Measurements from ENCODE around the gene PTGR2. TPM values are rescaled to one million over a fixed set of nuclear protein-coding genes. Genes with fewer than 3 reads are reported as not detected.
"Not testable (repeated sequence)": the region's sequence is repeated elsewhere in the genome, so short reads cannot be mapped to it uniquely, and the experiment has no call there.

The PTGR2 gene
- total and polyA plus RNA-seq, 8 donors: 9.9 to 17.2 (median 11.2) TPM

DNA sequence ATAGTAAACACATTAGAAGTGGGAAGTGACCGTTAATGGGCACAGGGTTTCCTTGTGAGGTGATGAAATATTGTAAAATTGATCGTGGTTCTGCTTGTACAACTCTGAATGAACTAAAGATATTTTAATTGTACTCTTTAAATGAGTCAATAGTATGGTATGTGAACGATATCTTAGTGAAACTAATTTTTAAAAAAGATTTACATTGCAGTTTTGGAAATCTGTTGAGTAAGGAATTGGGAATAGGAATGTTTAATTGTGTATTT is 36.8 kb downstream of the PTGR2 start:
- no peak for DNase-seq
- no peak overlapping the region for H3K27ac ChIP-seq
- H3K9me3 ChIP-seq: no peaks in the 10 kb centered on the region
- H3K36me3 ChIP-seq: peaks cover 0 to 10% of the 10 kb centered on the region in 2 donors
- peaks cover 16 to 35% of the 10 kb centered on the region in 2 donors for H3K4me1 ChIP-seq
- no peaks in the 10 kb centered on the region for H3K27me3 ChIP-seq
- ATAC-seq: no peak
- intact Hi-C loops (cut with DNase I): no loop called here
- peak overlapping the region in 1 of 2 donors; percentile 89 for H3K4me3 ChIP-seq
- TF ChIP-seq, protein P1, sequence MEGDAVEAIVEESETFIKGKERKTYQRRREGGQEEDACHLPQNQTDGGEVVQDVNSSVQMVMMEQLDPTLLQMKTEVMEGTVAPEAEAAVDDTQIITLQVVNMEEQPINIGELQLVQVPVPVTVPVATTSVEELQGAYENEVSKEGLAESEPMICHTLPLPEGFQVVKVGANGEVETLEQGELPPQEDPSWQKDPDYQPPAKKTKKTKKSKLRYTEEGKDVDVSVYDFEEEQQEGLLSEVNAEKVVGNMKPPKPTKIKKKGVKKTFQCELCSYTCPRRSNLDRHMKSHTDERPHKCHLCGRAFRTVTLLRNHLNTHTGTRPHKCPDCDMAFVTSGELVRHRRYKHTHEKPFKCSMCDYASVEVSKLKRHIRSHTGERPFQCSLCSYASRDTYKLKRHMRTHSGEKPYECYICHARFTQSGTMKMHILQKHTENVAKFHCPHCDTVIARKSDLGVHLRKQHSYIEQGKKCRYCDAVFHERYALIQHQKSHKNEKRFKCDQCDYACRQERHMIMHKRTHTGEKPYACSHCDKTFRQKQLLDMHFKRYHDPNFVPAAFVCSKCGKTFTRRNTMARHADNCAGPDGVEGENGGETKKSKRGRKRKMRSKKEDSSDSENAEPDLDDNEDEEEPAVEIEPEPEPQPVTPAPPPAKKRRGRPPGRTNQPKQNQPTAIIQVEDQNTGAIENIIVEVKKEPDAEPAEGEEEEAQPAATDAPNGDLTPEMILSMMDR (IDR thresholded peaks at IDR 0.05): no peak

- H3K4me3 ChIP-seq: no peak overlapping the region
- H3K4me1 ChIP-seq: peaks cover 16 to 38% of the 10 kb centered on the region in 2 donors
- H3K27ac ChIP-seq: no peak overlapping the region
- intact Hi-C loops (cut with DNase I): no loop called here
- ATAC-seq (no peak), DNase-seq (no peak)
- peaks cover 0 to 16% of the 10 kb centered on the region in 2 donors for H3K36me3 ChIP-seq
- no peaks in the 10 kb centered on the region for H3K27me3 ChIP-seq
- TF ChIP-seq, protein P1 (IDR thresholded peaks at IDR 0.05): no peak
- H3K9me3 ChIP-seq: no peaks in the 10 kb centered on the region
These were observed 37.3 kb downstream of the PTGR2 start for GRCh38 chr14:73888971-73889370.

GRCh38 chr14:73889376-73889775 is 37.7 kb downstream of the PTGR2 start:
- no peak overlapping the region for H3K4me3 ChIP-seq
- intact Hi-C loops (cut with DNase I): no loop called here
- H3K4me1 ChIP-seq: peaks cover 16 to 39% of the 10 kb centered on the region in 2 donors
- no peak for ATAC-seq
- no peak for DNase-seq
- H3K27ac ChIP-seq: no peak overlapping the region
- no peaks in the 10 kb centered on the region for H3K9me3 ChIP-seq
- no peaks in the 10 kb centered on the region for H3K27me3 ChIP-seq
- TF ChIP-seq, protein P1 (IDR thresholded peaks at IDR 0.05): no peak
- peaks cover 0 to 20% of the 10 kb centered on the region in 2 donors for H3K36me3 ChIP-seq

DNA sequence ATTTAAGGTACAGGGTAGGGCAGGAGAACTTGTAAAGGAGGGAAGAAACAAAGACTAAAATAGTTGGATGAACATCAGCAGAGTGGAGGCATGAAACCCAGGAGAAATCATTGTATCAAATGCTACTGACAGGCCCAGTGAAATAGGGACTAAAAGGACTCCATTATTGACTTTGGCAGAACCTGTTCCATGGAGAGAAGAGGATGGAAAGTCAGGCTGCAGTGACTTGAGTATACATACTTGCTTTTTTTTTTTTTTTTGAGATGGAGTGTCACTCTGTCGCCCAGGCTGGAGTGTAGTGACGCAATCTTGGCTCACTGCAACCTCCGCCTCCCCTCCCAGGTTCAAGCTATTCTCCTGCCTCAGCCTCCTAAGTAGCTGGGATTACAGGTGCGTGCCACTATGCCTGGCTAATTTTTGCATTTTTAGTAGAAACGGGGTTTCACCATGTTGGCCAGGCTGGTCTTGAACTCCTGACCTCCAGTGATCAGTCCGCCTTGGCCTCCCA is 42.6 kb downstream of the PTGR2 start:
- ATAC-seq: peak; percentile 93
- H3K9me3 ChIP-seq; intact Hi-C loops (cut with DNase I); H3K4me3 ChIP-seq; H3K27me3 ChIP-seq: not testable (repeated sequence)
- peak in 1 of 4 donors; percentile 45 for DNase-seq
- Histone ChIP-seq H3K27ac (peak overlapping the region in 1 of 2 donors; percentile 22), H3K36me3 (peaks cover 0 to 69% of the 10 kb centered on the region in 2 donors), H3K4me1 (peaks cover 0 to 11% of the 10 kb centered on the region in 2 donors)

GRCh38 chr14:73895939-73896338 is 44.3 kb downstream of the PTGR2 start:
- intact Hi-C loops (cut with DNase I): no loop called here
- ATAC-seq (no peak), DNase-seq (no peak)
- H3K4me3 ChIP-seq: no peak overlapping the region
- no peaks in the 10 kb centered on the region for H3K27me3 ChIP-seq
- TF ChIP-seq, protein P1 (IDR thresholded peaks at IDR 0.05): no peak
- peaks cover 0 to 12% of the 10 kb centered on the region in 2 donors for H3K4me1 ChIP-seq
- peaks cover 0 to 86% of the 10 kb centered on the region in 2 donors for H3K36me3 ChIP-seq
- no peaks in the 10 kb centered on the region for H3K9me3 ChIP-seq
- no peak overlapping the region for H3K27ac ChIP-seq

GRCh38 chr14:73896521-73896920 is 44.9 kb downstream of the PTGR2 start:
- Histone ChIP-seq H3K4me1 (peaks cover 0 to 9% of the 10 kb centered on the region in 2 donors), H3K4me3 (no peak overlapping the region), H3K36me3 (peaks cover 0 to 92% of the 10 kb centered on the region in 2 donors), H3K27ac (peak overlapping the region in 1 of 2 donors; percentile 9), H3K9me3 (no peaks in the 10 kb centered on the region), H3K27me3 (no peaks in the 10 kb centered on the region)
- DNase-seq: no peak
- TF ChIP-seq, protein P1 (IDR thresholded peaks at IDR 0.05): no peak
- intact Hi-C loops (cut with DNase I): no loop called here
- peak; percentile 16 for ATAC-seq
